ENCODE measurements around the gene EIPR1. TPM values are rescaled to one million over a fixed set of nuclear protein-coding genes. Genes with fewer than 3 reads are reported as not detected.

EIPR1 gene
- total RNA-seq, 2 donors from 2014 or later, result 18.8 to 39.1 TPM

DNA sequence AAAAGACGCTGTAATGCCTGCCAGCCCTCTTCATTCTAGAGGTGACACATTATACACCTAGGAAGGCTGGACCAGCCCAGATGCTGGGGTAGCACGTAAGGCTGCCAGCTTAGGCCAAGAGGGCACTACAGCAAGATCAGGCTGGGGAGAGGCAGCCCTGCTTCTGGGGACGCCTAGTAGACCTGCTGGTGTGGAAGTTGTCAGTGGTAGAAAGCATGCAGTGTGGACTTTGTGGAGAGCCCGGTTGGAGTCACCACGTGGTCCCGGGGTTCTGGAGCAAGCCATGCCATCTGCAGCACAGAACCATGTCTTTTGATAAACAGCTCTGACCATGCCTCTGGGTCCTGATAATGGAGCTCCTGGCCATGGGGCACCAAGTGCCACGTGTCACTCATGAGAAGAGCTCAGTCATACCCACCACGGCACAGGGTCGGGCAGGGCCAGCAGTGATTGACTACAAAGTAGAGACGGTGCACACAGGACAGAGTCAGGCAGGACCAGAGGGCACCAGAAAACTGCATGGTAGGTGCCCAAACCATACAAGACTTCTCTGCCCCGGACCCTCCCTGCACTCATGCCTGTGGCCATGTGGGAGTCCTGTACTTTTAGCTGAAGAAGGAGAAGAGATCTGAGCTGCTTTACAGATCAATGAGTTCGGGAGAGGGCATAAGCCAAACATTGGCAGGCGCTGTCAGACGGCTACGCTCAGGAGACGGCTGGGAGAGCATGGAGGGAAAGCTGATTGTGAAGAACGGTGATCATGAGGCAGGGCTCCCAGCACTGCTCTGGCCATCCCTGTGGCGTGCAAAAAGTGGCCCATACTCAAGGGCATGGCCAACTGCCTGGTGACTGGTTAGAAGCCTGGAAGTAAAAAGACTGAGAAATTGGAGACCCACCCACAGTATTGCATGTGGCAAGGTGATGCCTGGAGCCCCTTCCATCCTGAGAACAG is 114.9 kb downstream of the EIPR1 start:
- Histone ChIP-seq H3K27ac (no peak overlapping the region), H3K36me3 (no peaks in the 10 kb centered on the region), H3K9ac (ENCODE audit: low read depth in 2 of 2, low read length in 2 of 2) (no peak overlapping the region), H3K4me3 (no peak overlapping the region), H3K9me3 (no peaks in the 10 kb centered on the region), H3K4me1 (no peaks in the 10 kb centered on the region), H3K27me3 (no peaks in the 10 kb centered on the region)
- TF ChIP-seq, protein P1, sequence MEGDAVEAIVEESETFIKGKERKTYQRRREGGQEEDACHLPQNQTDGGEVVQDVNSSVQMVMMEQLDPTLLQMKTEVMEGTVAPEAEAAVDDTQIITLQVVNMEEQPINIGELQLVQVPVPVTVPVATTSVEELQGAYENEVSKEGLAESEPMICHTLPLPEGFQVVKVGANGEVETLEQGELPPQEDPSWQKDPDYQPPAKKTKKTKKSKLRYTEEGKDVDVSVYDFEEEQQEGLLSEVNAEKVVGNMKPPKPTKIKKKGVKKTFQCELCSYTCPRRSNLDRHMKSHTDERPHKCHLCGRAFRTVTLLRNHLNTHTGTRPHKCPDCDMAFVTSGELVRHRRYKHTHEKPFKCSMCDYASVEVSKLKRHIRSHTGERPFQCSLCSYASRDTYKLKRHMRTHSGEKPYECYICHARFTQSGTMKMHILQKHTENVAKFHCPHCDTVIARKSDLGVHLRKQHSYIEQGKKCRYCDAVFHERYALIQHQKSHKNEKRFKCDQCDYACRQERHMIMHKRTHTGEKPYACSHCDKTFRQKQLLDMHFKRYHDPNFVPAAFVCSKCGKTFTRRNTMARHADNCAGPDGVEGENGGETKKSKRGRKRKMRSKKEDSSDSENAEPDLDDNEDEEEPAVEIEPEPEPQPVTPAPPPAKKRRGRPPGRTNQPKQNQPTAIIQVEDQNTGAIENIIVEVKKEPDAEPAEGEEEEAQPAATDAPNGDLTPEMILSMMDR (IDR thresholded peaks at IDR 0.05), result no peak
- no peak for DNase-seq
- intact Hi-C loops (cut with DNase I), result no loop called here

DNA sequence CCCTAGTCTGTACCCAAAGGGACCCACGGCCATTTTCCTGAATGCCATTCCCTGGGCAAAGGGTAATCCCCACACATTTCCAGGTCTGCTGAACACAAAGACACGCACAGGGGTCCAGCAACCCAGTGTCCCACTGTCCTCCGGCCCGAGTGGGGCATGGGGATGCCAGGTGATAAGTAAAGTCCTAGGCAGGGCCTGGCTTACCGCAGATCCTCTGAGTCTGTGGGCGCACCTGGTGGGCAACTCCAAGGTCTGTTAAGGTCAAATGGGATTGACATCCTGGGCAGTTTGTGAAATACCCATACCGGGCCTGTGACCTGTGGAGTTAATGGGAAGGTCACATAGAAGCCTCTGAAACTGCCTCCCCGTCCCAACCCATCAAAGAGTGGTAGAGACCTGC is 116.1 kb downstream of the EIPR1 start:
- Histone ChIP-seq H3K4me1 (no peaks in the 10 kb centered on the region), H3K9me3 (no peaks in the 10 kb centered on the region), H3K4me3 (no peak overlapping the region), H3K27me3 (no peaks in the 10 kb centered on the region), H3K36me3 (no peaks in the 10 kb centered on the region), H3K27ac (no peak overlapping the region), H3K9ac (ENCODE audit: low read depth in 2 of 2, low read length in 2 of 2) (no peak overlapping the region)
- intact Hi-C loops (cut with DNase I), result no loop called here
- DNase-seq, result no peak
- TF ChIP-seq, protein P1 (IDR thresholded peaks at IDR 0.05), result no peak

DNA sequence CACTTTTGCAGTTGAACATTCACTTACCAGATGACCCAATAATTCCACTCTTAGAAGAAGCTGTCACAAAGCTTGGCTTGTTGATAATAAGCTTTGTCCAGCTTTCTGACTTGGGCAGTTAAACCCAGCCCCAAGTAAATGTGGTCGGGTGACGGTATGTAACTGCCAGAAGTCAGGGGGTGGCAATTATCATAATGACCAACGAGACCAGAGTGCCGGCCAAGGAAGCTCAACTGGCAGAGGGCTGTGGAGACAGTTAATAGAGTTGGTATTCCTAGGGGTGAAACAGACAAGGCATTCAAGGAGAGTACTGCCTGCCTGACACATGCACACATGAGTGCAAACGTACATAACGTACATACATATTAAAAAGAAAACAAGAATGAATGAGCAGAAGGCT is 116.7 kb downstream of the EIPR1 start:
- Histone ChIP-seq H3K9me3 (no peaks in the 10 kb centered on the region), H3K27ac (no peak overlapping the region), H3K4me1 (no peaks in the 10 kb centered on the region), H3K9ac (ENCODE audit: low read depth in 2 of 2, low read length in 2 of 2) (no peak overlapping the region), H3K36me3 (no peaks in the 10 kb centered on the region), H3K4me3 (no peak overlapping the region), H3K27me3 (no peaks in the 10 kb centered on the region)
- DNase-seq, result no peak
- intact Hi-C loops (cut with DNase I), result no loop called here
- TF ChIP-seq, protein P1 (IDR thresholded peaks at IDR 0.05), result no peak

DNA sequence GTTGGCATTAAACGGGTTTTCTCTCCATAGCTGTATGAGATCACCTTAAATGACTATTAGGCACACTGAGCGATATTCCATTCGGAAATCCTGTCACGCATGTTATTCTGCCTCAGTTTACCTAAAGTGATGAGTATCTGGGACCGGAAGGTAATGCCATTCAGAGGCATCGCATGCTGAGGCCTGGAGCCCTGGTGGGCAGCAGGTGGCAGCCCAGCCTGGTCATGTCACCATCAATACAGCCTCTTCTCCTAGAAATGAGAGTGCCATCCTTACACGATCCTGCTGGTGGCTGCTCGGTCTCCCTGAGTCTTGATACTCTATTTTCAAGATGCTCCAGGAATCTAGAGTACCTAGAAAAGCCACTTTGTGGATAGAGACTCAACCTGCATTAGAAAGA is 119.8 kb downstream of the EIPR1 start:
- H3K9ac ChIP-seq (ENCODE audit: low read depth in 2 of 2, low read length in 2 of 2), result no peak overlapping the region
- no peaks in the 10 kb centered on the region for H3K4me1 ChIP-seq

DNA sequence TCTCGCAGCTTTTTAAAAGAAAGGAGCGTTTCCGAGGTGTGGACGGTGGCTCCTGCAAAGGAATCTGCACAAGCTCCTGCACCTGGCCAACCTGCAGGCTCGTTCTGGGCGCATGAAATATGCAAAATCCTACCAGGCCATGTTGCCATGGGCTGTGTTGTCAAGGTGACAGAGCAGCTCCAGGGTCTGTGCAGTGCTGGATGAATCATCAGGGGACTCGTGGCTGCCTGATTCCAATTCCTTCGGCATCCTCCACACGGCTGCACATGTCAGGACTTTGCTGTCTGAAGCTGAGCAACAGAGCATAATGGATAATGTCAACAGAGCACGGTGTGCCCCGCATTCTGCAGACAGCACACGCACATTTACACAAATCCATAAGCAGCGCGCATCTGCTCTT is 120.5 kb downstream of the EIPR1 start:
- Histone ChIP-seq H3K4me1 (no peaks in the 10 kb centered on the region), H3K27me3 (no peaks in the 10 kb centered on the region), H3K36me3 (no peaks in the 10 kb centered on the region), H3K9ac (ENCODE audit: low read depth in 2 of 2, low read length in 2 of 2) (no peak overlapping the region), H3K27ac (no peak overlapping the region), H3K4me3 (no peak overlapping the region), H3K9me3 (no peaks in the 10 kb centered on the region)
- intact Hi-C loops (cut with DNase I), result no loop called here
- no peak for DNase-seq
- TF ChIP-seq, protein P1 (IDR thresholded peaks at IDR 0.05), result no peak

More for the DNA sequence above, 119.8 kb downstream of the EIPR1 start:
- Histone ChIP-seq H3K36me3 (no peaks in the 10 kb centered on the region), H3K9me3 (no peaks in the 10 kb centered on the region), H3K4me3 (no peak overlapping the region), H3K27ac (no peak overlapping the region), H3K27me3 (no peaks in the 10 kb centered on the region)
- intact Hi-C loops (cut with DNase I), result no loop called here
- no peak for DNase-seq
- TF ChIP-seq, protein P1 (IDR thresholded peaks at IDR 0.05), result no peak

Data from colonic mucosa (tissue), 4 donors.